Sigmoid colon (tissue), 4 donors: Measurements from ENCODE around the gene ERGIC3.

Source experiments
- EP300 ChIP-seq, 4 donors: sonication (generic); formaldehyde crosslinking; IDR thresholded peaks; one replicate each; pipeline ENCODE4 v1.6.1; 2017; ENCODE audit warnings: antibody characterized with exemption in 4 of 4
- POLR2A ChIP-seq, 2 donors: fragments of 450-650 bp; IDR thresholded peaks; one replicate each; pipeline ENCODE4 v1.6.1; 2016; ENCODE audit warnings: antibody characterized with exemption in 2 of 2, mild to moderate bottlenecking in 2 of 2, moderate library complexity in 2 of 2
- POLR2AphosphoS5 ChIP-seq, 4 donors: sonication (generic); formaldehyde crosslinking; IDR thresholded peaks; one replicate each; pipeline ENCODE4 v1.6.1; 2017; ENCODE audit warnings: antibody characterized with exemption in 4 of 4
- TF ChIP-seq, protein P1 (sequence below), 4 experiments: fragments of 450-650 bp in 3 of 4; fragments of 200-600 bp in 1 of 4; IDR thresholded peaks; one replicate each; pipeline ENCODE4 v1.5.1; 2016 to 2019; ENCODE audit warnings: antibody characterized with exemption in 4 of 4, mild to moderate bottlenecking in 3 of 4, moderate library complexity in 2 of 4

DNA sequence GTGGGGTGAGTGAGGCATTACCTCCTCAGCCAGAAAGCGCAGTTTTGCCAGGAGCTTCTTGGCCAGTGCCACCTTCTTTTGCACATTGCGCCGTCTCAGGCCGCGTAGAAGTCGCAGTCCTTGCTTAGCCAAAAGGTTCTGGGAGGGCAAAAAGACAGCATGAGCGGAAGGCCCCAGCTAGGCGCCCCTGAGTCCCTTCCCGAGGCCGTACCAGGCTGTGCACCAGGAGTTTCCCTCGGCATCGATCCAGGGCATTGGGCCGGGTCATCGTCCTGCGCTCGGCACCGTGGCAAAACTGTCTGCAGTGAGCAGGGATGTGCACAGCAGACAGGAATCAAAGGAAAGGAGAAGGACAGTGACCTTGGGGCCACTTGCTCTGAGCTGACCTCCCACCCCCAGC lies 53.6 kb downstream of the ERGIC3 start:
- TF ChIP-seq POLR2A (IDR thresholded peaks at IDR 0.05), result no peak
- no peak for TF ChIP-seq EP300 (IDR thresholded peaks at IDR 0.05)
- TF ChIP-seq, protein P1, sequence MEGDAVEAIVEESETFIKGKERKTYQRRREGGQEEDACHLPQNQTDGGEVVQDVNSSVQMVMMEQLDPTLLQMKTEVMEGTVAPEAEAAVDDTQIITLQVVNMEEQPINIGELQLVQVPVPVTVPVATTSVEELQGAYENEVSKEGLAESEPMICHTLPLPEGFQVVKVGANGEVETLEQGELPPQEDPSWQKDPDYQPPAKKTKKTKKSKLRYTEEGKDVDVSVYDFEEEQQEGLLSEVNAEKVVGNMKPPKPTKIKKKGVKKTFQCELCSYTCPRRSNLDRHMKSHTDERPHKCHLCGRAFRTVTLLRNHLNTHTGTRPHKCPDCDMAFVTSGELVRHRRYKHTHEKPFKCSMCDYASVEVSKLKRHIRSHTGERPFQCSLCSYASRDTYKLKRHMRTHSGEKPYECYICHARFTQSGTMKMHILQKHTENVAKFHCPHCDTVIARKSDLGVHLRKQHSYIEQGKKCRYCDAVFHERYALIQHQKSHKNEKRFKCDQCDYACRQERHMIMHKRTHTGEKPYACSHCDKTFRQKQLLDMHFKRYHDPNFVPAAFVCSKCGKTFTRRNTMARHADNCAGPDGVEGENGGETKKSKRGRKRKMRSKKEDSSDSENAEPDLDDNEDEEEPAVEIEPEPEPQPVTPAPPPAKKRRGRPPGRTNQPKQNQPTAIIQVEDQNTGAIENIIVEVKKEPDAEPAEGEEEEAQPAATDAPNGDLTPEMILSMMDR (IDR thresholded peaks at IDR 0.05), result no peak
- TF ChIP-seq POLR2AphosphoS5 (IDR thresholded peaks at IDR 0.05), result no peak
